Hepatocyte (in vitro differentiated cells): Measurements from ENCODE around the gene HMCN1.

ENCODE experiments used
- EZH2phosphoT487 ChIP-seq: fragments of 200-600 bp; sonication (generic); IDR thresholded peaks from one replicate; pipeline ENCODE4 v1.6.1; 2018; ENCODE audit warnings: antibody characterized with exemption, mild to moderate bottlenecking, low read depth, moderate library complexity; ENCODE audit not compliant: unreplicated experiment, severe bottlenecking
- TF ChIP-seq, protein P1 (sequence below): fragments of 200-600 bp; sonication (generic); IDR thresholded peaks from 2 replicates; pipeline ENCODE4 v1.5.1; 2016; ENCODE audit warnings: antibody characterized with exemption, mild to moderate bottlenecking; ENCODE audit not compliant: poor library complexity

DNA sequence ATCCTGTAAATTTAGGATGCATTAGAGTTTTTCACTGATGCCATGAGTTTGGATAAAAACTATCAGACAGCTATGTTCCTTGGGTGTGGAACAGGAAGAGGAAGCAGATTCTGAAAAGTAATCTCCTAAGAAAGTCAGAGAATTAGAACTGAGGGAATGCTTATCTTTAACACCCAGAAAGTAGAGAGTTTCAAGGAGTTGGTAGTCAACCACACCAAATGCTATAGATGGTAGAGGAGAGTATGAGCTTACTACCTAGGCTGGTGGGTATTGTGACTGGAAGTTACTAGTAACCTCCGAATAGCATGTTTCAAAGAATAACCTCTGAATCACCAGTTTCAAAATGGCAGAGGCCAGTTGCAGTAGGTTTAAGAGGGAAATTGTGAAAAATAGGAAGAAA is 288.0 kb downstream of the HMCN1 start:
- TF ChIP-seq, protein P1, sequence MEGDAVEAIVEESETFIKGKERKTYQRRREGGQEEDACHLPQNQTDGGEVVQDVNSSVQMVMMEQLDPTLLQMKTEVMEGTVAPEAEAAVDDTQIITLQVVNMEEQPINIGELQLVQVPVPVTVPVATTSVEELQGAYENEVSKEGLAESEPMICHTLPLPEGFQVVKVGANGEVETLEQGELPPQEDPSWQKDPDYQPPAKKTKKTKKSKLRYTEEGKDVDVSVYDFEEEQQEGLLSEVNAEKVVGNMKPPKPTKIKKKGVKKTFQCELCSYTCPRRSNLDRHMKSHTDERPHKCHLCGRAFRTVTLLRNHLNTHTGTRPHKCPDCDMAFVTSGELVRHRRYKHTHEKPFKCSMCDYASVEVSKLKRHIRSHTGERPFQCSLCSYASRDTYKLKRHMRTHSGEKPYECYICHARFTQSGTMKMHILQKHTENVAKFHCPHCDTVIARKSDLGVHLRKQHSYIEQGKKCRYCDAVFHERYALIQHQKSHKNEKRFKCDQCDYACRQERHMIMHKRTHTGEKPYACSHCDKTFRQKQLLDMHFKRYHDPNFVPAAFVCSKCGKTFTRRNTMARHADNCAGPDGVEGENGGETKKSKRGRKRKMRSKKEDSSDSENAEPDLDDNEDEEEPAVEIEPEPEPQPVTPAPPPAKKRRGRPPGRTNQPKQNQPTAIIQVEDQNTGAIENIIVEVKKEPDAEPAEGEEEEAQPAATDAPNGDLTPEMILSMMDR: no peak
- no peak for TF ChIP-seq EZH2phosphoT487
